GM19452 (cell line): ENCODE measurements around the gene KRTAP10-10.
"Not testable (repeated sequence)": the region's sequence is repeated elsewhere in the genome, so short reads cannot be mapped to it uniquely, and the experiment has no call there.

Experiments used
- ATAC-seq: cut with Tn5 transposase; IDR thresholded peaks from one replicate; pipeline ENCODE4 v1.9.1; 2021; ENCODE audit not compliant: unreplicated experiment

KRTAP10-10 gene

GRCh38 chr21:44625756-44626155, 11.4 kb upstream of the KRTAP10-10 start:
- no peak for ATAC-seq

GRCh38 chr21:44626262-44626661, 10.9 kb upstream of the KRTAP10-10 start:
- no peak for ATAC-seq

- no peak for ATAC-seq
These were observed 10.4 kb upstream of the KRTAP10-10 start, which contains the start of gene KRTAP10-9 for GRCh38 chr21:44626673-44627143. Gene KRTAP10-9 (plus strand): TSS chr21:44627093. CDS start chr21:44627172, 79 bp downstream.

GRCh38 chr21:44627181-44627822, 9.9 kb upstream of the KRTAP10-10 start:
- not testable (repeated sequence) for ATAC-seq

GRCh38 chr21:44627831-44628233, 9.3 kb upstream of the KRTAP10-10 start:
- not testable (repeated sequence) for ATAC-seq

GRCh38 chr21:44628707-44629391, 8.3 kb upstream of the KRTAP10-10 start:
- no peak for ATAC-seq

GRCh38 chr21:44630440-44630839, 6.7 kb upstream of the KRTAP10-10 start:
- ATAC-seq, result no peak

GRCh38 chr21:44632067-44632466, 5.1 kb upstream of the KRTAP10-10 start:
- no peak for ATAC-seq

- ATAC-seq, result no peak
These were observed 743 bp upstream of the KRTAP10-10 start for GRCh38 chr21:44636209-44637017.

GRCh38 chr21:44637851-44638348, 744 bp downstream of the KRTAP10-10 start:
- not testable (repeated sequence) for ATAC-seq

GRCh38 chr21:44638506-44639330, 1.6 kb downstream of the KRTAP10-10 start:
- not testable (repeated sequence) for ATAC-seq

- ATAC-seq, result no peak
These were observed 2.1 kb downstream of the KRTAP10-10 start for GRCh38 chr21:44639331-44639655.

- no peak for ATAC-seq
These were observed 3.6 kb downstream of the KRTAP10-10 start for GRCh38 chr21:44640761-44641160.

- ATAC-seq, result no peak
These were observed 6.7 kb downstream of the KRTAP10-10 start for GRCh38 chr21:44643741-44644310.

GRCh38 chr21:44644878-44645277, 7.7 kb downstream of the KRTAP10-10 start:
- no peak for ATAC-seq

GRCh38 chr21:44646366-44647221, 9.4 kb downstream of the KRTAP10-10 start, which contains the start of gene KRTAP10-11:
Gene KRTAP10-11 (plus strand): TSS chr21:44646414. CDS start chr21:44646459, 45 bp downstream.
- not testable (repeated sequence) for ATAC-seq

GRCh38 chr21:44647222-44647552, 10.0 kb downstream of the KRTAP10-10 start:
- ATAC-seq, result no peak

GRCh38 chr21:44648557-44649311, 11.6 kb downstream of the KRTAP10-10 start:
- no peak for ATAC-seq
